ENCODE data around the gene RPS3. TPM values are rescaled to one million over a fixed set of nuclear protein-coding genes. Genes with fewer than 3 reads are reported as not detected.
A peak's percentile ranks its signal among the peaks of the same experiment; 100 is the strongest.

The RPS3 gene
- total RNA-seq, 1 donor from 2014 or later: 7,110 TPM

GRCh38 chr11:75449776-75450175, 50.5 kb downstream of the RPS3 start:
- TF ChIP-seq CTCF (IDR thresholded peaks at IDR 0.05; ENCODE audit: insufficient read depth, low read length, severe bottlenecking): no peak
- Histone ChIP-seq H3K36me3 (ENCODE audit: control insufficient read depth, insufficient read depth, low read length) (no peaks in the 10 kb centered on the region), H3K4me3 (ENCODE audit: low read depth, low read length) (no peak overlapping the region), H3K27me3 (ENCODE audit: control insufficient read depth, insufficient read depth, low read length) (peaks cover 1% of the 10 kb centered on the region)
- no peak for FAIRE-seq
- DNase-seq (ENCODE audit: low read depth): no peak

- H3K36me3 ChIP-seq (ENCODE audit: control insufficient read depth, insufficient read depth, low read length): no peaks in the 10 kb centered on the region
- H3K27me3 ChIP-seq (ENCODE audit: control insufficient read depth, insufficient read depth, low read length): no peaks in the 10 kb centered on the region
- FAIRE-seq (no peak), DNase-seq (ENCODE audit: low read depth) (no peak)
- no peak for TF ChIP-seq CTCF (IDR thresholded peaks at IDR 0.05; ENCODE audit: insufficient read depth, low read length, severe bottlenecking)
- H3K4me3 ChIP-seq (ENCODE audit: low read depth, low read length): no peak overlapping the region
Measured at GRCh38 chr11:75450236-75450635, 50.9 kb downstream of the RPS3 start.

GRCh38 chr11:75450826-75451821, 51.8 kb downstream of the RPS3 start:
- H3K36me3 ChIP-seq (ENCODE audit: control insufficient read depth, insufficient read depth, low read length): no peaks in the 10 kb centered on the region
- no peak for FAIRE-seq

GRCh38 chr11:75453916-75454655, 54.8 kb downstream of the RPS3 start:
- Histone ChIP-seq H3K27me3 (ENCODE audit: control insufficient read depth, insufficient read depth, low read length) (no peaks in the 10 kb centered on the region), H3K4me3 (ENCODE audit: low read depth, low read length) (no peak overlapping the region), H3K36me3 (ENCODE audit: control insufficient read depth, insufficient read depth, low read length) (no peaks in the 10 kb centered on the region)
- DNase-seq (ENCODE audit: low read depth): no peak
- TF ChIP-seq CTCF (IDR thresholded peaks at IDR 0.05; ENCODE audit: insufficient read depth, low read length, severe bottlenecking): no peak
- no peak for FAIRE-seq

More at GRCh38 chr11:75450826-75451821, 51.8 kb downstream of the RPS3 start:
- DNase-seq (ENCODE audit: low read depth): no peak
- TF ChIP-seq CTCF (IDR thresholded peaks at IDR 0.05; ENCODE audit: insufficient read depth, low read length, severe bottlenecking): peak; percentile 65
- Histone ChIP-seq H3K4me3 (ENCODE audit: low read depth, low read length) (no peak overlapping the region), H3K27me3 (ENCODE audit: control insufficient read depth, insufficient read depth, low read length) (no peaks in the 10 kb centered on the region)

- Histone ChIP-seq H3K27me3 (ENCODE audit: control insufficient read depth, insufficient read depth, low read length) (no peaks in the 10 kb centered on the region), H3K4me3 (ENCODE audit: low read depth, low read length) (no peak overlapping the region), H3K36me3 (ENCODE audit: control insufficient read depth, insufficient read depth, low read length) (no peaks in the 10 kb centered on the region)
- FAIRE-seq: no peak
- no peak for TF ChIP-seq CTCF (IDR thresholded peaks at IDR 0.05; ENCODE audit: insufficient read depth, low read length, severe bottlenecking)
- DNase-seq (ENCODE audit: low read depth): no peak
Measured at GRCh38 chr11:75454987-75455386, 55.7 kb downstream of the RPS3 start.

Other genes starting within 250 kb of the RPS3 start
- not detected in 2 replicates for gene SLCO2B1, start 248.4 kb upstream of the RPS3 start, total RNA-seq
- gene TPBGL, start 158.7 kb upstream of the RPS3 start, total RNA-seq: not detected in 2 replicates
- gene ARRB1, start 47.9 kb upstream of the RPS3 start, total RNA-seq: 0.26 and 0.64 TPM in 2 replicates
- gene KLHL35, start 33.7 kb downstream of the RPS3 start, total RNA-seq: 0.79 and 1.0 TPM in 2 replicates
- gene GDPD5, start 126.4 kb downstream of the RPS3 start, total RNA-seq: 0.13 and 2.1 TPM in 2 replicates
- gene SERPINH1, start 162.7 kb downstream of the RPS3 start, total RNA-seq: 80.8 and 86.9 TPM in 2 replicates

Data from bronchial epithelial cell (primary cell).